NT2/D1 (cell line): ENCODE results near the gene MEI4.
"Not testable (repeated sequence)": the region's sequence is repeated elsewhere in the genome, so short reads cannot be mapped to it uniquely, and the experiment has no call there.

Experiments used
- DNase-seq: peaks from one replicate; pipeline ENCODE4 v3.0.0-alpha.2; 2011; ENCODE audit warnings: low read depth, low spot score
- H3K27me3 ChIP-seq: 2 replicates; pipeline ENCODE4 v1.6.0; 2011; ENCODE audit warnings: mild to moderate bottlenecking; ENCODE audit not compliant: insufficient read length, insufficient read depth
- H3K36me3 ChIP-seq: 2 replicates; pipeline ENCODE4 v1.6.1; 2011; ENCODE audit warnings: mild to moderate bottlenecking, low read length, mixed read lengths; ENCODE audit not compliant: insufficient read depth, insufficient read length
- H3K4me1 ChIP-seq: 2 replicates; pipeline ENCODE4 v1.5.1; 2011; ENCODE audit not compliant: insufficient read depth, insufficient read length
- H3K4me3 ChIP-seq: 2 replicates; pipeline ENCODE4 v1.5.1; 2011; ENCODE audit warnings: low read depth; ENCODE audit not compliant: insufficient read length
- H3K9ac ChIP-seq: 2 replicates; pipeline ENCODE4 v1.6.0; 2011; ENCODE audit warnings: low read depth; ENCODE audit not compliant: insufficient read length
- H3K9me3 ChIP-seq: 2 replicates; pipeline ENCODE4 v1.5.1; 2011; ENCODE audit warnings: mild to moderate bottlenecking, low read length; ENCODE audit not compliant: insufficient read depth
- SUZ12 ChIP-seq: IDR thresholded peaks from 2 replicates; pipeline ENCODE4 v1.6.1; 2011; ENCODE audit not compliant: insufficient read length, insufficient read depth; ENCODE audit errors: extremely low read depth
- YY1 ChIP-seq: IDR thresholded peaks from 2 replicates; pipeline ENCODE4 v1.6.1; 2011; ENCODE audit not compliant: insufficient read length, insufficient read depth
- ZNF274 ChIP-seq: IDR thresholded peaks from 2 replicates; pipeline ENCODE4 v1.6.1; 2011; ENCODE audit warnings: mild to moderate bottlenecking, low read depth, low read length

The MEI4 gene

DNA sequence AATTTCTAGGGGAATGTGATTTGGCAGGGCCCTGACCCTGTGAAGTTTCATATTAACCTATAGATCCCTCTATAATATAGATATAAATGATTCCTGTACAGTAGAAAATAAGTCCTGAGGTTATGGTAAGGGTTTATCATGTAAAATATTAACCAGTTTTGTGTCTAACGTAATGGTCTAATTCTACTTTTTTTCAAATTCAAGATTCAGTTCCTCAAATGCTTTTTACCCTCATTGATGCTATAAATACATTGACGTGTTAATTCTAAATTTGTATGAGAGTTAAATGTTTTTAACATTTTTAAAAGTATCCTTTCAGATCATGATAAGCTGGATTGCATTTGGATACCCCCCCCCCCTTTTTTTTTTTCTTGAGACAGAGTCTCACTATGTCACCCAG is 169.4 kb downstream of the MEI4 start:
- H3K36me3 ChIP-seq, result no peaks in the 10 kb centered on the region
- H3K27me3 ChIP-seq, result no peaks in the 10 kb centered on the region
- DNase-seq, result no peak
- H3K9me3 ChIP-seq, result no peaks in the 10 kb centered on the region
- no peaks in the 10 kb centered on the region for H3K4me1 ChIP-seq
- no peak overlapping the region for H3K9ac ChIP-seq
- TF ChIP-seq YY1 (no peak), ZNF274 (no peak), SUZ12 (no peak)
- no peak overlapping the region for H3K4me3 ChIP-seq

DNA sequence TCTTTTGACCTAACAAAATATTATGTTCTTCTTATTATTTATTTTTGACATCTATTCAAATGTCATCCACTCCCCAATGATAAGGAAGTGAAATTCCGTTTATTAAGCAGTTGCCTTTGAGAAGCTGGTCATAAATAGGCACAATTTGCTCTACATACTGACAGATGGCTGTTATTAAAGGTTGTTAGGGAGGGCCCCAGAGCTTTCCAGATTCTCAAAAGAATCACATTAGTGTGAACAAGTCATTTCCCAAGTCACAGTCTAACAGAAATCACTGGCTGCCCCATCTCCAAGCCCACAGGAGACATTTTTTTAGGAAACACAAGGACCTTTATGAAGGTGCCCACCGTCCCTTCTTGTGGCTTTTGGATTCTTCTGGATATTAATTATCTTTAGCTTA is 172.4 kb downstream of the MEI4 start:
- H3K9me3 ChIP-seq, result no peaks in the 10 kb centered on the region
- H3K36me3 ChIP-seq, result no peaks in the 10 kb centered on the region
- no peaks in the 10 kb centered on the region for H3K27me3 ChIP-seq
- no peak for DNase-seq
- no peaks in the 10 kb centered on the region for H3K4me1 ChIP-seq
- TF ChIP-seq YY1, result no peak
- no peak for TF ChIP-seq ZNF274
- TF ChIP-seq SUZ12, result no peak
- no peak overlapping the region for H3K9ac ChIP-seq
- no peak overlapping the region for H3K4me3 ChIP-seq

GRCh38 chr6:77829736-77830135 is 176.9 kb downstream of the MEI4 start:
- H3K27me3 ChIP-seq, result no peaks in the 10 kb centered on the region

DNA sequence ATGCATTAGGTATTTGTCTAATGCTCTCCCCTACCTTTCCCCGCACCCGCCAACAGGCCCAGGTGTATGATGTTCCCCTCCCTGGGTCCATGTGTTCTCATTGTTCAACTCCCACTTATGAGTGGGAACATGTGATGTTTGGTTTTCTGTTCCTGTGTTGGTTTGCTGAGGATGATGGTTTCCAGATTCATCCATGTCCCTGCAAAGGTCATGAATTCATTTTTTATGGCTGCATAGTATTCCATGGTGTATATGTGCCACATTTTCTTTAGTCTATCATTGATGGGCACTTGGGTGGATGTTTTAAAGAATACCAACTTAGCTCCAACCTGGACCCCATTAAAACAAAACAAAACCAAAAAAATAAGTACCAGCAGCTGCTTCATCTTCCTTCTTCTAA is 180.9 kb downstream of the MEI4 start:
- not testable (repeated sequence) for H3K4me3 ChIP-seq, H3K27me3 ChIP-seq, H3K9ac ChIP-seq, H3K36me3 ChIP-seq, H3K4me1 ChIP-seq, DNase-seq, H3K9me3 ChIP-seq

More at GRCh38 chr6:77829736-77830135, 176.9 kb downstream of the MEI4 start:
- TF ChIP-seq YY1 (no peak), SUZ12 (no peak), ZNF274 (no peak)
- H3K4me3 ChIP-seq, result no peak overlapping the region
- DNase-seq, result no peak
- no peaks in the 10 kb centered on the region for H3K36me3 ChIP-seq
- H3K9me3 ChIP-seq, result no peaks in the 10 kb centered on the region
- H3K4me1 ChIP-seq, result no peaks in the 10 kb centered on the region
- H3K9ac ChIP-seq, result no peak overlapping the region

DNA sequence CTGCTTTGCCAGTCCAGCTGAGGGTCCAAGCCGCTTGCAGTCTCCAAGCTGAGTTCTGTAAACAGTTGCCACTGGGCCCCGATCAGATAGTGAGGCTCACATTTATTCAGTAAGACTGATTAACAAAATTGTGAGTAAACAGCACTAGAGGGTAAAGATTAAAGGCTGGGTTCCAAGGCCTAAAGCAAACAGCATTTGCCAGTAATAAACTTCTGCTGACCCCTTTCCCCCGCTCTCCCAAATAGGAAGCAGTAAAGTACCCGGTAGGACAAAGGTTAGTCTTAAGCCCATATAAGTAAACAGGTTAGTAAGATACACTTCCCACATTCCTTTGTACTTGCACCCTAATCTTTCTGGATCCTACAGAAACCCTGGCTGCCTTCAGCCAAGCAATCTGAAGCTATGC is 181.8 kb downstream of the MEI4 start:
- H3K4me3 ChIP-seq, result no peak overlapping the region
- no peak for DNase-seq
- H3K9ac ChIP-seq, result no peak overlapping the region
- TF ChIP-seq ZNF274, result no peak
- TF ChIP-seq SUZ12, result no peak
- TF ChIP-seq YY1, result no peak
- no peaks in the 10 kb centered on the region for H3K9me3 ChIP-seq
- no peaks in the 10 kb centered on the region for H3K27me3 ChIP-seq
- no peaks in the 10 kb centered on the region for H3K36me3 ChIP-seq
- no peaks in the 10 kb centered on the region for H3K4me1 ChIP-seq

- H3K27me3 ChIP-seq, result no peaks in the 10 kb centered on the region
- no peak for DNase-seq
- no peaks in the 10 kb centered on the region for H3K9me3 ChIP-seq
- no peaks in the 10 kb centered on the region for H3K36me3 ChIP-seq
- H3K9ac ChIP-seq, result no peak overlapping the region
- TF ChIP-seq YY1 (no peak), ZNF274 (no peak), SUZ12 (no peak)
- H3K4me1 ChIP-seq, result no peaks in the 10 kb centered on the region
- H3K4me3 ChIP-seq, result no peak overlapping the region
These were observed 184.4 kb downstream of the MEI4 start for GRCh38 chr6:77837034-77837784.

- Histone ChIP-seq H3K9me3 (no peaks in the 10 kb centered on the region), H3K27me3 (no peaks in the 10 kb centered on the region), H3K4me1 (no peaks in the 10 kb centered on the region), H3K4me3 (no peak overlapping the region), H3K36me3 (no peaks in the 10 kb centered on the region), H3K9ac (no peak overlapping the region)
- no peak for DNase-seq
- TF ChIP-seq YY1 (no peak), ZNF274 (no peak), SUZ12 (no peak)
These were observed 186.5 kb downstream of the MEI4 start for GRCh38 chr6:77839292-77839691.

DNA sequence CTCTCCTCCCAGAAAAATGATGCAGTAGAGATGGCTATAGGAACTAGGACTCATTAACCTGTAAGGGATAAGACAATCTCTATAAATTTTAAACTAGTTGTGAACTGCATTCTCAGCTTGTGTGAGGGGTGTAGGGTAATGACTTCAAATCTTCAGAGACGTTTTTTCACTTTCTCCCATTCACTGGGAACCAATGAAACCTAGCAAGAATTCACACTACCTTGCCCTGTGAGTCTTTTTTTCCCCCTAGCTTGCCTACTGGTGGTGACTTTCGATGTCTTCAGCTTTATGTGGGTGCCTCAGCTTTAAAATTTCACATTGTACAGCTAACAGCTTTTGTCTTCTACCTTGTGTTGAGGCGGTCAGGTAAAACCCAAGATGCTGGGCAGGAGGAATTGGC is 192.0 kb downstream of the MEI4 start:
- Histone ChIP-seq H3K36me3 (no peaks in the 10 kb centered on the region), H3K4me1 (no peaks in the 10 kb centered on the region), H3K9ac (no peak overlapping the region), H3K9me3 (no peaks in the 10 kb centered on the region), H3K4me3 (no peak overlapping the region), H3K27me3 (no peaks in the 10 kb centered on the region)
- no peak for DNase-seq
- no peak for TF ChIP-seq SUZ12
- no peak for TF ChIP-seq YY1
- TF ChIP-seq ZNF274, result no peak
